K562 (cell line): ENCODE measurements around the gene FGF5. TPM values are rescaled to one million over a fixed set of nuclear protein-coding genes. Genes with fewer than 3 reads are reported as not detected.

ENCODE experiments used
- ARID4B ChIP-seq: sonication (generic); formaldehyde crosslinking; IDR thresholded peaks from 2 replicates; pipeline ENCODE4 v1.8.0; 2022; ENCODE audit warnings: mild to moderate bottlenecking, missing genetic modification reagents
- ASH1L ChIP-seq: fragments of 450-650 bp; IDR thresholded peaks from 2 replicates; pipeline ENCODE4 v1.6.1; 2018; ENCODE audit warnings: borderline replicate concordance, mild to moderate bottlenecking, low read depth; ENCODE audit not compliant: partially characterized antibody
- CC2D1A ChIP-seq: fragments of 450-650 bp; IDR thresholded peaks from 2 replicates; pipeline ENCODE4 v1.6.1; 2017; ENCODE audit warnings: mild to moderate bottlenecking
- CXXC5 ChIP-seq: fragments of 250-450 bp; sonication (Bioruptor Pico); IDR thresholded peaks from 2 replicates; pipeline ENCODE4 v1.8.0; 2022; ENCODE audit warnings: inconsistent platforms, mild to moderate bottlenecking, moderate library complexity
- E2F5 ChIP-seq: sonication (generic); formaldehyde crosslinking; IDR thresholded peaks from 2 replicates; pipeline ENCODE4 v1.8.0; 2022; ENCODE audit warnings: mild to moderate bottlenecking, missing genetic modification reagents
- E2F8 ChIP-seq: fragments of 450-650 bp; IDR thresholded peaks from 2 replicates; pipeline ENCODE4 v1.7.1; 2018; ENCODE audit warnings: mild to moderate bottlenecking, low read depth; ENCODE audit not compliant: partially characterized antibody
- GATAD2A ChIP-seq: fragments of 450-650 bp; IDR thresholded peaks from 2 replicates; pipeline ENCODE4 v1.6.1; 2017
- MEF2A ChIP-seq: IDR thresholded peaks from 2 replicates; pipeline ENCODE4 v1.6.1; 2011; ENCODE audit warnings: low read depth, mild to moderate bottlenecking, low read length, moderate library complexity; ENCODE audit not compliant: control insufficient read depth
- MTA2 ChIP-seq: fragments of 450-650 bp; IDR thresholded peaks from 2 replicates; pipeline ENCODE4 v1.6.1; 2016; ENCODE audit warnings: low read depth
- NFE2 ChIP-seq: IDR thresholded peaks from 2 replicates; pipeline ENCODE4 v1.6.1; 2014; ENCODE audit warnings: antibody characterized with exemption, low read depth
- NFYB ChIP-seq: IDR thresholded peaks from 2 replicates; pipeline ENCODE4 v1.6.1; 2011; ENCODE audit warnings: mild to moderate bottlenecking, moderate library complexity; ENCODE audit not compliant: insufficient read length; ENCODE audit errors: extremely low read depth
- NR1H2 ChIP-seq: sonication (generic); formaldehyde crosslinking; IDR thresholded peaks from 2 replicates; pipeline ENCODE4 v1.4.0; 2020; ENCODE audit warnings: mild to moderate bottlenecking, missing genetic modification reagents
- POLR2A ChIP-seq: fragments of 450-650 bp; conservative IDR thresholded peaks from 2 replicates; pipeline ENCODE4 v1.6.1; 2016
- POLR2AphosphoS5 ChIP-seq: IDR thresholded peaks from 2 replicates; pipeline ENCODE4 v1.6.1; 2011; ENCODE audit warnings: mild to moderate bottlenecking, low read depth, low read length, moderate library complexity; ENCODE audit not compliant: control insufficient read depth, insufficient read depth
- SMAD3 ChIP-seq: fragments of 450-650 bp; formaldehyde crosslinking; conservative IDR thresholded peaks from 2 replicates; pipeline ENCODE4 v1.4.0; 2020; ENCODE audit warnings: mild to moderate bottlenecking
- SMARCE1 ChIP-seq: fragments of 450-650 bp; IDR thresholded peaks from 2 replicates; pipeline ENCODE4 v1.7.1; 2016; ENCODE audit warnings: mild to moderate bottlenecking
- SREBF1 ChIP-seq: fragments of 150-350 bp; IDR thresholded peaks from 2 replicates; pipeline ENCODE4 v1.6.1; 2014; ENCODE audit warnings: antibody characterized with exemption, low read depth, low read length, borderline replicate concordance
- TAL1 ChIP-seq: fragments of 450-650 bp; IDR thresholded peaks from 2 replicates; pipeline ENCODE4 v1.6.1; 2016; ENCODE audit warnings: mild to moderate bottlenecking
- TEAD4 ChIP-seq, 2 experiments: sonication (generic) in 1 of 2; formaldehyde crosslinking in 1 of 2; IDR thresholded peaks; 2 replicates each; pipeline versions ENCODE4 v1.6.1 to v1.8.0; 2012 to 2022; ENCODE audit warnings: borderline replicate concordance in 1 of 2, inconsistent platforms in 1 of 2, low read length in 1 of 2, mild to moderate bottlenecking in 1 of 2, missing genetic modification reagents in 1 of 2
- polyA plus RNA-seq, 8 experiments: library from polyadenylated mRNA; depleted of rRNA in 4 of 8; stranded (reverse) in 5 of 8; unstranded in 3 of 8; fragments of >200 nt; fragmentation: Nextera tagmentation in 2 of 8; fragmentation: Illumina TruSeq in 1 of 8; extraction: Ambion mirVana in 2 of 8; extraction: Trizol in 1 of 8; gene quantifications; 2 replicates each; pipeline versions ENCODE4 v1.2.1 to v1.2.3, GENCODE V29; 2011 to 2014; ENCODE audit warnings: inconsistent platforms in 1 of 8, missing spikeins in 1 of 8
- total RNA-seq, 7 experiments: library from RNA; depleted of rRNA in 6 of 7; stranded (reverse); fragments of >200 nt in 6 of 7; fragmentation: Illumina TruSeq in 2 of 7; extraction: Trizol in 2 of 7; gene quantifications; 2 replicates each; pipeline versions ENCODE4 v1.2.1 to v1.2.3, GENCODE V29; 2011 to 2021; ENCODE audit warnings: low replicate concordance in 1 of 7
- TF ChIP-seq, protein P1 (sequence below): sonication (generic); IDR thresholded peaks from 2 replicates; pipeline ENCODE4 v1.6.1; 2016

The FGF5 gene
- total and polyA plus RNA-seq, 9 of the 15 experiments (the other 6 are each of a cell fraction or from before 2014, with no cell fraction given), result 0.38 to 2.7 (median 1.1) TPM

DNA sequence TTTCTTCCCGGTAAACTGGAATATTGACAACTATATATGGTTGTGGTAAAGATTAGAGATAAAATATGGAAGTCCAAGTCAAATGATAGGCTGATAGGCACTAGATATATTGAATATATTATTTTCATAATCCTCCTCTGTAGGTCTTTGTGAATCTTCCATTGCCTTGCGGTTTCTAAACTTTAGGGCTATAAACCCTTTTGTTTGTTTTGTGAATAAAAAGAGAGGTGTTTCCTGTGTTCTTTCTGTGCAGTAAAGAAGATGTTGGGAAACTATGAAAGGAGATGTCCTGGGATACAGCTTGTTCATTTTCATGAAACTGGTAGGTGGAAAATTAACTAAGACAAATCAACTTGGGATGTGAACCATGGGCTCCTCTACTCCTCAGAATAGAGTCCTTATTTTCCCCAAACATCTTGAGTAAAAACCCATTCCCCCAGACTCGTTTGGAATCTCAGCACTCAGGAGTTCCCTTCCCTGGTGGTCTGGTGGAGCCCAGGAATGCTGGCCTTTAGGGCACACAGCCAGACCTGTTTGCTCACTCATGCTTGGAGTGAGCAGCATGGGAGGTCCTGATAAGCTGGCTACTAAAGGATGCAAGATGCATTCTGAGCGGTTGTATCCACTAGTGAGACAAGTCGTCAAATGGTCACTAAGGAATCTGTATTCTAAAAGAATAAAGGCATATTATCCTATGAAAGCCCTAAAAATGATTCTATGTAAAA is 47.0 kb upstream of the FGF5 start (continued):
- TF ChIP-seq, protein P1, sequence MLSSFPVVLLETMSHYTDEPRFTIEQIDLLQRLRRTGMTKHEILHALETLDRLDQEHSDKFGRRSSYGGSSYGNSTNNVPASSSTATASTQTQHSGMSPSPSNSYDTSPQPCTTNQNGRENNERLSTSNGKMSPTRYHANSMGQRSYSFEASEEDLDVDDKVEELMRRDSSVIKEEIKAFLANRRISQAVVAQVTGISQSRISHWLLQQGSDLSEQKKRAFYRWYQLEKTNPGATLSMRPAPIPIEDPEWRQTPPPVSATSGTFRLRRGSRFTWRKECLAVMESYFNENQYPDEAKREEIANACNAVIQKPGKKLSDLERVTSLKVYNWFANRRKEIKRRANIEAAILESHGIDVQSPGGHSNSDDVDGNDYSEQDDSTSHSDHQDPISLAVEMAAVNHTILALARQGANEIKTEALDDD, result peak; percentile 40
- TF ChIP-seq ARID4B (CRISPR knock-in tag) (no peak), SMARCE1 (peak; percentile 57; the same call in 1 of the 2 replicates), NR1H2 (CRISPR knock-in tag) (no peak), POLR2AphosphoS5 (0 out of 2 replicates have a peak, but pooled peaks have one; percentile 20), SMAD3 (no peak), TEAD4 (IDR thresholded peaks at IDR 0.05; ENCODE audit: low read length) (peak; percentile 67), TEAD4 (CRISPR knock-in tag; IDR thresholded peaks at IDR 0.05; ENCODE audit: borderline replicate concordance) (no peak), MTA2 (no peak), GATAD2A (no peak), NFE2 (peak; percentile 64; the same call in 1 of the 2 replicates), E2F5 (CRISPR knock-in tag) (no peak), E2F8 (no peak), SREBF1 (no peak), POLR2A (no peak), ASH1L (no peak), TAL1 (peak; percentile 50; the same call in 1 of the 2 replicates), MEF2A (no peak), CC2D1A (no peak), CXXC5 (CRISPR knock-in tag) (no peak), NFYB (no peak)
